Right cardiac atrium (tissue), 5 donors: ENCODE measurements around the gene ATP4A. TPM values are rescaled to one million over a fixed set of nuclear protein-coding genes. Genes with fewer than 3 reads are reported as not detected.

Experiments
- ATAC-seq, 2 donors: fragments of 200-7000 bp; cut with Tn5 transposase; one replicate each; pipeline versions ENCODE4 v1.8.0 to v1.9.1; 2020; ENCODE audit warnings: moderate library complexity in 2 of 2, mild to moderate bottlenecking in 1 of 2
- DNase-seq, 3 donors: peaks; one replicate each; pipeline ENCODE4 v3.0.0-alpha.2; 2020
- H3K27ac ChIP-seq: one replicate; pipeline ENCODE4 v1.5.1; 2013; ENCODE audit warnings: mild to moderate bottlenecking, low read length, control low read depth, moderate library complexity
- H3K27me3 ChIP-seq: one replicate; pipeline ENCODE4 v1.6.1; 2013; ENCODE audit not compliant: control insufficient read depth, insufficient read depth
- H3K4me1 ChIP-seq: one replicate; pipeline ENCODE4 v1.6.1; 2013; ENCODE audit warnings: low read length; ENCODE audit not compliant: control insufficient read depth, insufficient read depth
- H3K4me3 ChIP-seq: one replicate; pipeline ENCODE4 v1.5.1; 2013; ENCODE audit warnings: low read length, control low read depth
- H3K9me3 ChIP-seq: one replicate; pipeline ENCODE4 v1.6.1; 2013; ENCODE audit warnings: low read length; ENCODE audit not compliant: control insufficient read depth
- WGBS: extraction: QIAGEN DNeasy Blood & Tissue Kit; methylation state at CpG from one replicate; pipeline ENCODE4 v1.1.7; 2013; 5-methylcytosine and 5-hydroxymethylcytosine counted together
- intact Hi-C, 4 donors: fragments of 100-400 bp; cut with DNase I; formaldehyde crosslinking; loops; one replicate each; pipeline versions ENCODE4 v1.11.0 to v1.14.0; 2022 to 2023
- polyA plus RNA-seq: library from polyadenylated mRNA; stranded (reverse); fragments of 200-250 nt; gene quantifications from one replicate; pipeline ENCODE4 v1.2.3, GENCODE V29; 2013
- total RNA-seq, 4 donors: library from RNA; stranded (reverse); fragmentation: NEBNext Ultra II Directional; extraction: Animal tissue kit (Norgen Biotek cat#: 25700); gene quantifications; one replicate each; pipeline ENCODE4 v1.2.1, GENCODE V29; 2021
- donor health status: healthy with polysubstance abuse.
- donor health status: DM: no; HTN: yes; CAD: no.
- donor health status: DM: no; HTN: no; CAD: no.
- donor health status: DM: no; HTN: yes; CAD: no; lungs with severe emphysema.
- donor health status: DM: yes; HTN: yes; CAD: no.

Gene ATP4A
- total and polyA plus RNA-seq, 5 donors, result not detected

DNA sequence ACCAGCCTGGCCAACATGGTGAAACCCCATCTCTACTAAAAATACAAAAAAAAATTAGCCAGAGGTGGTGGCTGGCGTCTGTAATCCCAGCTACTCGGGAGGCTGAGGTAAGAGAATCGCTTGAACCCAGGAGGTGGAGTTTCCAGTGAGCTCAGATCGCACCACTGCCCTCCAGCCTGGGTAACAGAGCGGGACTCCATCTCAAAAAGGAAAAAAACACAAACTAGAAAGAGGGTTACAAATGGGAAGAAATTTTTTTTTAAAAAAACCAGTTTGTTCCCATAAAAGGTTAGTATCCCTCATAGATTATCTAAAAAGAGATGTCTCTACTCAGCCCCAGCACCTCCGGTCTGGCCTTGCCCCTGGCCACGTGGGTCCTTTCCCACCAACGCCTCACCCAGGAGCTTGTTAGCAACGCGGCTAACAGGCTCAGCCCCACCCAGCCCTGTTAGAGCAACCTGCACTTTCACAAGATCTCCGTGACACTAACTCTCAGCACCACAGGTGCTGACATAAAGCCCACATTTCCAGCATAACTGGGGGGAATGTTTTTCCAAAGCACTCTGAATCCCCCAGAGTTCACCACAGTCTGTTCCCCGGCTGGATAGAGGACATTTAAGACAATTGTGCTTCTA is 54.3 kb downstream of the ATP4A start:
- ATAC-seq (peak in 1 of 2 donors; percentile 51), DNase-seq (peak in 1 of 3 donors; percentile 59)
- Histone ChIP-seq H3K4me3 (no peak overlapping the region), H3K27me3 (no peaks in the 10 kb centered on the region), H3K4me1 (no peaks in the 10 kb centered on the region), H3K9me3 (no peaks in the 10 kb centered on the region), H3K27ac (no peak overlapping the region)
- intact Hi-C loops, result no loop called here
- WGBS, result 22% methylated on average over 12 of the region's 12 CpGs

- DNase-seq (no peak), ATAC-seq (no peak)
- WGBS, result 89% methylated on average over 3 of the region's 3 CpGs
- no peaks in the 10 kb centered on the region for H3K9me3 ChIP-seq
- no peak overlapping the region for H3K27ac ChIP-seq
- intact Hi-C loops, result no loop called here
- no peak overlapping the region for H3K4me3 ChIP-seq
- H3K4me1 ChIP-seq, result no peaks in the 10 kb centered on the region
- H3K27me3 ChIP-seq, result no peaks in the 10 kb centered on the region
Observed at GRCh38 chr19:35508129-35508528, 55.3 kb downstream of the ATP4A start.

DNA sequence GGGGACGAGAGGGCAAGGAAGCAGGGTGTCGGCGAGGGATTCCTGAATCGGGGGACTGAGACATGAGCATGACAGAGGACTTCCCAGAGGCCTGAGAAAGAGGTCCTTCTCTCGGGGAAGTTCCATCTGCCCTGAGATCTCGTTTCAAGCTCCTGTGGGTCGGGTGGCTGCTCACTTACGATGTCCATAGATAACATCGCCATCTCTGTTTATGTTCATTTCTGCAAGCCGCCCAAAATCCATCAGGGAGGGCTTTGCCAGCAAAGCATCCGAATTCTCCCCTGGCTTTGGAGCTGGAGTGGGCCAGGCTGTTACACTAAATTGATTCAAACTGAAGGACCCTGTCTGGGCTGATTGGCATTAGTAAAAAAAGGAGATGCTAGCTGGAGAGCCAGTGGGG is 55.9 kb downstream of the ATP4A start:
- Histone ChIP-seq H3K4me3 (no peak overlapping the region), H3K27me3 (no peaks in the 10 kb centered on the region), H3K27ac (no peak overlapping the region), H3K4me1 (no peaks in the 10 kb centered on the region), H3K9me3 (no peaks in the 10 kb centered on the region)
- ATAC-seq (no peak), DNase-seq (no peak)
- 77% methylated on average over 11 of the region's 11 CpGs for WGBS
- intact Hi-C loops, result no loop called here

DNA sequence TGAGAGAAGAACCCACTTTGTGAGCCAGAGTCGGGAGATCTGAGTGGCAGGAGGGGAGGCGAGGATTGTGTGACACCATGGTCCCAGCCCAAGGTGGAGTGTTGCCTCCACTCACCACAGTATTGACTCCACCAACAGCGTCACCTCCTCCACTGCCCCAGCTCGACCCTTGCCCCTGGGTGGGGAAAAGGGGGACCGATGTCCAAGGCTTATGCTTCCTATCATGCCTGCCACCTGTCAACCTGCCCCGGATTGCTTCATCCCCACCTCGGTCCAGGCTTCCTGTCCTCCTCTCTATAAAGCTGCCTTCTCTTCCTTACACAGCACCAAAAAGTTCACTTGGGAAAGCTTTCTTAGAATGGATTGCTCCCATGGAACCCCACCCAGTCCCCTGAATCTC is 57.4 kb downstream of the ATP4A start:
- H3K4me1 ChIP-seq, result no peaks in the 10 kb centered on the region
- H3K9me3 ChIP-seq, result no peaks in the 10 kb centered on the region
- no peak overlapping the region for H3K4me3 ChIP-seq
- 88% methylated on average over 7 of the region's 7 CpGs for WGBS
- no peaks in the 10 kb centered on the region for H3K27me3 ChIP-seq
- intact Hi-C loops, result no loop called here
- no peak for DNase-seq
- ATAC-seq, result no peak
- no peak overlapping the region for H3K27ac ChIP-seq

- ATAC-seq (peak; percentile 16 to 38), DNase-seq (no peak)
- no peaks in the 10 kb centered on the region for H3K4me1 ChIP-seq
- H3K27ac ChIP-seq, result no peak overlapping the region
- H3K4me3 ChIP-seq, result no peak overlapping the region
- H3K9me3 ChIP-seq, result no peaks in the 10 kb centered on the region
- intact Hi-C loops, result no loop called here
- WGBS, result 72% methylated on average over 4 of the region's 4 CpGs
- H3K27me3 ChIP-seq, result no peaks in the 10 kb centered on the region
Observed at GRCh38 chr19:35502751-35503150, 60.7 kb downstream of the ATP4A start.

DNA sequence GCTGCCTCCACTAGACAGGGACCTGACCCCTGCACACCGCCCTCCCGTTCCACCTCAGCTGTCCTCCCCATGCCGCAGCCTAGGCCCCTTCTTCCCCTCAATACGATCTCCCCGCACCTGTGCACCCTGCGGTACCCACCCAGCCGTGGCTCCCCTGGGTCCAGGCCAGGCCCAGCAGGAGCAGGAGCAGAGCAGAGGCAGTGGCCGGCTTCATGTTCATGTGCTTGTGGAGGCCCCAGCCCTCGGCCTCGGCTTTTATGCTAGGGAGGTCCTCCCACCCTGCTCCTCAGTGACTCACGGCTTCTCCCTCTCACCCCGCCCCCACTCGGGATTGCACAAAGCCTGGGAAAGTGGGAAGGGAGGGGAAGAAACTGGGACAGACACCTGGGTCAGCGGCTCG is 61.8 kb downstream of the ATP4A start:
- 78% methylated on average over 15 of the region's 15 CpGs for WGBS
- no peak overlapping the region for H3K4me3 ChIP-seq
- no peaks in the 10 kb centered on the region for H3K9me3 ChIP-seq
- intact Hi-C loops, result no loop called here
- ATAC-seq (no peak), DNase-seq (no peak)
- no peaks in the 10 kb centered on the region for H3K4me1 ChIP-seq
- H3K27me3 ChIP-seq, result no peaks in the 10 kb centered on the region
- H3K27ac ChIP-seq, result no peak overlapping the region

GRCh38 chr19:35500611-35501010 is 62.8 kb downstream of the ATP4A start:
- no peak for DNase-seq
- H3K27ac ChIP-seq, result no peak overlapping the region
- H3K4me1 ChIP-seq, result no peaks in the 10 kb centered on the region
- no peaks in the 10 kb centered on the region for H3K9me3 ChIP-seq
- WGBS, result 87% methylated on average over 10 of the region's 10 CpGs
- H3K27me3 ChIP-seq, result no peaks in the 10 kb centered on the region
- intact Hi-C loops, result no loop called here
- H3K4me3 ChIP-seq, result no peak overlapping the region
- ATAC-seq, result no peak

Other genes starting within 250 kb of the ATP4A start
- gene CD22, start 234.5 kb downstream of the ATP4A start, total RNA-seq, result under 1 TPM; 0.54 to 0.80 (median 0.72) TPM
- gene CD22, start 234.5 kb downstream of the ATP4A start, polyA plus RNA-seq, result 0.20 TPM
- gene FFAR1, start 215.8 kb downstream of the ATP4A start, total RNA-seq, result not detected
- not detected for gene FFAR1, start 215.8 kb downstream of the ATP4A start, polyA plus RNA-seq
- gene FFAR3, start 205.2 kb downstream of the ATP4A start, total RNA-seq, result under 1 TPM in 1 of 4 donors, not detected in 3; 0.31 TPM
- gene FFAR3, start 205.2 kb downstream of the ATP4A start, polyA plus RNA-seq, result 0.05 TPM
- not detected for gene GPR42, start 192.6 kb downstream of the ATP4A start, total RNA-seq
- not detected for gene GPR42, start 192.6 kb downstream of the ATP4A start, polyA plus RNA-seq
- under 1 TPM in 3 of 4 donors, not detected in 1; 0.28 to 0.63 (median 0.44) TPM for gene FFAR2, start 115.4 kb downstream of the ATP4A start, total RNA-seq
- 0.11 TPM for gene FFAR2, start 115.4 kb downstream of the ATP4A start, polyA plus RNA-seq
- not detected for gene KRTDAP, start 73.2 kb downstream of the ATP4A start, total RNA-seq
- 0.29 TPM for gene KRTDAP, start 73.2 kb downstream of the ATP4A start, polyA plus RNA-seq
- 10 to 100 TPM in 3 of 4 donors, 1 to 10 TPM in 1; 9.1 to 23.4 (median 15.7) TPM for gene DMKN, start 50.0 kb downstream of the ATP4A start, total RNA-seq
- gene DMKN, start 50.0 kb downstream of the ATP4A start, polyA plus RNA-seq, result 22.8 TPM
- not detected for gene SBSN, start 35.3 kb downstream of the ATP4A start, total RNA-seq
- gene SBSN, start 35.3 kb downstream of the ATP4A start, polyA plus RNA-seq, result not detected
- not detected for gene GAPDHS, start 30.2 kb downstream of the ATP4A start, total RNA-seq
- gene GAPDHS, start 30.2 kb downstream of the ATP4A start, polyA plus RNA-seq, result not detected
- 10 to 100 TPM; 77.3 to 94.8 (median 85.0) TPM for gene TMEM147, start 18.0 kb downstream of the ATP4A start, total RNA-seq
- 140 TPM for gene TMEM147, start 18.0 kb downstream of the ATP4A start, polyA plus RNA-seq
- gene PMIS2, start 22.5 kb upstream of the ATP4A start, total RNA-seq, result not detected
- gene PMIS2, start 22.5 kb upstream of the ATP4A start, polyA plus RNA-seq, result not detected
- 1 to 10 TPM; 3.1 to 5.6 (median 4.8) TPM for gene HAUS5, start 49.1 kb upstream of the ATP4A start, total RNA-seq
- 4.5 TPM for gene HAUS5, start 49.1 kb upstream of the ATP4A start, polyA plus RNA-seq
- 10 to 100 TPM; 52.0 to 57.9 (median 54.2) TPM for gene RBM42, start 65.4 kb upstream of the ATP4A start, total RNA-seq
- 50.9 TPM for gene RBM42, start 65.4 kb upstream of the ATP4A start, polyA plus RNA-seq
- gene ETV2, start 78.1 kb upstream of the ATP4A start, total RNA-seq, result 1 to 10 TPM in 1 of 4 donors, under 1 TPM in 2, not detected in 1; 0.41 to 1.0 (median 0.59) TPM
- 0.77 TPM for gene ETV2, start 78.1 kb upstream of the ATP4A start, polyA plus RNA-seq
- 1,000 to 10,000 TPM in 3 of 4 donors, 100 to 1,000 TPM in 1; 899 to 1,285 (median 1,111) TPM for gene COX6B1, start 84.7 kb upstream of the ATP4A start, total RNA-seq
- 3,084 TPM for gene COX6B1, start 84.7 kb upstream of the ATP4A start, polyA plus RNA-seq
- not detected for gene UPK1A, start 102.9 kb upstream of the ATP4A start, total RNA-seq
- gene UPK1A, start 102.9 kb upstream of the ATP4A start, polyA plus RNA-seq, result not detected
- gene ZBTB32, start 140.9 kb upstream of the ATP4A start, total RNA-seq, result not detected
- not detected for gene ZBTB32, start 140.9 kb upstream of the ATP4A start, polyA plus RNA-seq
- gene KMT2B, start 154.3 kb upstream of the ATP4A start, total RNA-seq, result 10 to 100 TPM; 14.7 to 19.1 (median 17.8) TPM
- gene KMT2B, start 154.3 kb upstream of the ATP4A start, polyA plus RNA-seq, result 13.8 TPM
- gene IGFLR1, start 178.8 kb upstream of the ATP4A start, total RNA-seq, result 1 to 10 TPM; 1.8 to 6.3 (median 4.4) TPM
- gene IGFLR1, start 178.8 kb upstream of the ATP4A start, polyA plus RNA-seq, result 4.7 TPM
- 10 to 100 TPM; 19.6 to 31.3 (median 22.8) TPM for gene U2AF1L4, start 181.8 kb upstream of the ATP4A start, total RNA-seq
- 32.3 TPM for gene U2AF1L4, start 181.8 kb upstream of the ATP4A start, polyA plus RNA-seq
- gene PSENEN, start 182.0 kb upstream of the ATP4A start, total RNA-seq, result 10 to 100 TPM; 40.0 to 50.4 (median 43.8) TPM
- 69.7 TPM for gene PSENEN, start 182.0 kb upstream of the ATP4A start, polyA plus RNA-seq
- 10 to 100 TPM in 2 of 4 donors, 1 to 10 TPM in 2; 8.2 to 14.6 (median 10.3) TPM for gene LIN37, start 184.9 kb upstream of the ATP4A start, total RNA-seq
- 17.9 TPM for gene LIN37, start 184.9 kb upstream of the ATP4A start, polyA plus RNA-seq
- gene HSPB6, start 193.4 kb upstream of the ATP4A start, total RNA-seq, result 100 to 1,000 TPM; 107 to 207 (median 148) TPM
- 209 TPM for gene HSPB6, start 193.4 kb upstream of the ATP4A start, polyA plus RNA-seq
- 10 to 100 TPM in 1 of 4 donors, 1 to 10 TPM in 3; 5.6 to 10.3 (median 7.4) TPM for gene PROSER3, start 194.5 kb upstream of the ATP4A start, total RNA-seq
- 6.4 TPM for gene PROSER3, start 194.5 kb upstream of the ATP4A start, polyA plus RNA-seq
- gene ARHGAP33, start 211.9 kb upstream of the ATP4A start, total RNA-seq, result 10 to 100 TPM in 1 of 4 donors, 1 to 10 TPM in 3; 1.5 to 11.8 (median 4.9) TPM
- gene ARHGAP33, start 211.9 kb upstream of the ATP4A start, polyA plus RNA-seq, result 4.3 TPM
- not detected for gene PRODH2, start 249.2 kb upstream of the ATP4A start, total RNA-seq
- gene PRODH2, start 249.2 kb upstream of the ATP4A start, polyA plus RNA-seq, result not detected